ENCODE measurements around the gene CAMSAP2. TPM values are rescaled to one million over a fixed set of nuclear protein-coding genes. Genes with fewer than 3 reads are reported as not detected.

The CAMSAP2 gene
- total RNA-seq, 4 donors from 2014 or later, result 37.8 to 47.4 (median 46.0) TPM

GRCh38 chr1:200762089-200762488 lies 23.4 kb downstream of the CAMSAP2 start:
- no peak overlapping the region for H3K27ac ChIP-seq
- ATAC-seq, result no peak
- TF ChIP-seq EP300 (IDR thresholded peaks at IDR 0.05) (no peak), POLR2A (IDR thresholded peaks at IDR 0.05) (no peak), POLR2AphosphoS5 (IDR thresholded peaks at IDR 0.05) (no peak)
- TF ChIP-seq, protein P1, sequence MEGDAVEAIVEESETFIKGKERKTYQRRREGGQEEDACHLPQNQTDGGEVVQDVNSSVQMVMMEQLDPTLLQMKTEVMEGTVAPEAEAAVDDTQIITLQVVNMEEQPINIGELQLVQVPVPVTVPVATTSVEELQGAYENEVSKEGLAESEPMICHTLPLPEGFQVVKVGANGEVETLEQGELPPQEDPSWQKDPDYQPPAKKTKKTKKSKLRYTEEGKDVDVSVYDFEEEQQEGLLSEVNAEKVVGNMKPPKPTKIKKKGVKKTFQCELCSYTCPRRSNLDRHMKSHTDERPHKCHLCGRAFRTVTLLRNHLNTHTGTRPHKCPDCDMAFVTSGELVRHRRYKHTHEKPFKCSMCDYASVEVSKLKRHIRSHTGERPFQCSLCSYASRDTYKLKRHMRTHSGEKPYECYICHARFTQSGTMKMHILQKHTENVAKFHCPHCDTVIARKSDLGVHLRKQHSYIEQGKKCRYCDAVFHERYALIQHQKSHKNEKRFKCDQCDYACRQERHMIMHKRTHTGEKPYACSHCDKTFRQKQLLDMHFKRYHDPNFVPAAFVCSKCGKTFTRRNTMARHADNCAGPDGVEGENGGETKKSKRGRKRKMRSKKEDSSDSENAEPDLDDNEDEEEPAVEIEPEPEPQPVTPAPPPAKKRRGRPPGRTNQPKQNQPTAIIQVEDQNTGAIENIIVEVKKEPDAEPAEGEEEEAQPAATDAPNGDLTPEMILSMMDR (IDR thresholded peaks at IDR 0.05), result no peak
- no peak overlapping the region for H3K4me3 ChIP-seq
- H3K4me1 ChIP-seq, result peaks cover 0 to 28% (median under 1%) of the 10 kb centered on the region in 3 donors
- H3K9me3 ChIP-seq, result no peaks in the 10 kb centered on the region
- peaks cover 0 to 28% of the 10 kb centered on the region in 2 donors for H3K36me3 ChIP-seq
- no peaks in the 10 kb centered on the region for H3K27me3 ChIP-seq

- ATAC-seq, result no peak
These were observed 28.6 kb downstream of the CAMSAP2 start for GRCh38 chr1:200767321-200767720.

GRCh38 chr1:200771625-200772555 lies 33.2 kb downstream of the CAMSAP2 start:
- peaks cover 9 to 43% (median 12%) of the 10 kb centered on the region in 3 donors for H3K4me1 ChIP-seq
- no peak overlapping the region for H3K4me3 ChIP-seq
- no peaks in the 10 kb centered on the region for H3K9me3 ChIP-seq
- TF ChIP-seq EP300 (IDR thresholded peaks at IDR 0.05) (no peak), POLR2AphosphoS5 (IDR thresholded peaks at IDR 0.05) (no peak), POLR2A (IDR thresholded peaks at IDR 0.05) (no peak)
- TF ChIP-seq, protein P1 (IDR thresholded peaks at IDR 0.05), result no peak
- no peak overlapping the region for H3K27ac ChIP-seq
- no peaks in the 10 kb centered on the region for H3K27me3 ChIP-seq
- H3K36me3 ChIP-seq, result peaks cover 0 to 35% of the 10 kb centered on the region in 2 donors
- no peak for ATAC-seq
- WGBS, 2 donors (ENCODE audit: low coverage in 1 of 2), result 78 to 91% methylated on average over 2 to 4 of the region's 5 CpGs

More at GRCh38 chr1:200767321-200767720, 28.6 kb downstream of the CAMSAP2 start:
- Histone ChIP-seq H3K9me3 (no peaks in the 10 kb centered on the region), H3K27me3 (no peaks in the 10 kb centered on the region), H3K27ac (no peak overlapping the region), H3K4me3 (no peak overlapping the region), H3K4me1 (peaks cover 0 to 28% (median 0%) of the 10 kb centered on the region in 3 donors), H3K36me3 (peaks cover 0 to 44% of the 10 kb centered on the region in 2 donors)
- TF ChIP-seq EP300 (IDR thresholded peaks at IDR 0.05) (no peak), POLR2A (IDR thresholded peaks at IDR 0.05) (no peak), POLR2AphosphoS5 (IDR thresholded peaks at IDR 0.05) (no peak)
- TF ChIP-seq, protein P1 (IDR thresholded peaks at IDR 0.05), result no peak

DNA sequence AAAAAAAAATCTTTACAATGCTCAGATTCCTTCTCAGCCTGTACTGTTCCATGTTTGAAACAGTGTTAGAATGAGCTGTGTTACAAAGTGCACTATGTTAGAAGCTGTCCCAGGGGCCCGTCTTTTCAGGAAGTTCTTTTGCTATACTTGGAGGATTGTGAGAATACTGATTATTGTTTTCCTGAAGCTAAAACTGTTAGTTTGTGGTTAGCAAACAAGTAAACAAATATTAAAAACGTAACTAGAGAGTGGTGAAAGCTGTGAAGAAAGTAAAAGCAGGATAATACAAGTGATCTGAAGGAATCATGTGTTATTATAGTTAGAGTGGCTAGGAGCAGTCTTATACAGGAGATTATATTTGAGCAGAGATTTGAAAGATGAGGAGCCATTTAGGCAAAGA lies 35.6 kb downstream of the CAMSAP2 start:
- no peak for ATAC-seq

More for the DNA sequence above, 35.6 kb downstream of the CAMSAP2 start:
- Histone ChIP-seq H3K36me3 (peaks cover 0 to 22% of the 10 kb centered on the region in 2 donors), H3K4me1 (peaks cover 9 to 47% (median 12%) of the 10 kb centered on the region in 3 donors), H3K4me3 (no peak overlapping the region), H3K9me3 (no peaks in the 10 kb centered on the region), H3K27ac (peak overlapping the region; percentile 52 to 71 (median 68)), H3K27me3 (no peaks in the 10 kb centered on the region)
- no peak for TF ChIP-seq POLR2AphosphoS5 (IDR thresholded peaks at IDR 0.05)
- TF ChIP-seq, protein P1 (IDR thresholded peaks at IDR 0.05), result no peak
- no peak for TF ChIP-seq EP300 (IDR thresholded peaks at IDR 0.05)
- no peak for TF ChIP-seq POLR2A (IDR thresholded peaks at IDR 0.05)
- 44 to 52% methylated on average over 2 of the region's 2 CpGs for WGBS, 2 donors (ENCODE audit: low coverage in 1 of 2)
